ENCODE measurements around the gene PRKX. TPM values are rescaled to one million over a fixed set of nuclear protein-coding genes. Genes with fewer than 3 reads are reported as not detected.

PRKX gene
- total RNA-seq, 1 donor from 2014 or later = 17.1 TPM

GRCh38 chrX:3680459-3680858, 33.0 kb downstream of the PRKX start:
- Mint-ChIP-seq H3K36me3 (ENCODE audit: low read depth) (no peaks in the 10 kb centered on the region), H3K27ac (ENCODE audit: unreplicated experiment) (no peak overlapping the region), H3K4me3 (ENCODE audit: unreplicated experiment) (no peak overlapping the region), H3K27me3 (ENCODE audit: low read depth) (no peaks in the 10 kb centered on the region), H3K9me3 (ENCODE audit: low read depth) (no peaks in the 10 kb centered on the region), H3K4me1 (ENCODE audit: low read depth) (peaks cover 29% of the 10 kb centered on the region)
- no peak for TF ChIP-seq CTCF (IDR thresholded peaks at IDR 0.05)
- no peak for DNase-seq (ENCODE audit: low spot score)

- Mint-ChIP-seq H3K27me3 (ENCODE audit: low read depth) (no peaks in the 10 kb centered on the region), H3K27ac (ENCODE audit: unreplicated experiment) (no peak overlapping the region), H3K4me3 (ENCODE audit: unreplicated experiment) (no peak overlapping the region), H3K36me3 (ENCODE audit: low read depth) (no peaks in the 10 kb centered on the region), H3K9me3 (ENCODE audit: low read depth) (no peaks in the 10 kb centered on the region), H3K4me1 (ENCODE audit: low read depth) (peaks cover 29% of the 10 kb centered on the region)
- DNase-seq (ENCODE audit: low spot score) = no peak
- no peak for TF ChIP-seq CTCF (IDR thresholded peaks at IDR 0.05)
Observed at GRCh38 chrX:3679669-3680068, 33.8 kb downstream of the PRKX start.

GRCh38 chrX:3678328-3678727, 35.1 kb downstream of the PRKX start:
- H3K4me1 Mint-ChIP-seq (ENCODE audit: low read depth) = peaks cover 29% of the 10 kb centered on the region
- no peak for TF ChIP-seq CTCF (IDR thresholded peaks at IDR 0.05)
- H3K9me3 Mint-ChIP-seq (ENCODE audit: low read depth) = no peaks in the 10 kb centered on the region
- H3K36me3 Mint-ChIP-seq (ENCODE audit: low read depth) = peaks cover 9% of the 10 kb centered on the region
- H3K27ac Mint-ChIP-seq (ENCODE audit: unreplicated experiment) = peak overlapping the region; percentile 50
- no peak for DNase-seq (ENCODE audit: low spot score)
- H3K4me3 Mint-ChIP-seq (ENCODE audit: unreplicated experiment) = no peak overlapping the region
- no peaks in the 10 kb centered on the region for H3K27me3 Mint-ChIP-seq (ENCODE audit: low read depth)

- no peak for DNase-seq (ENCODE audit: low spot score)
Observed at GRCh38 chrX:3674881-3675280, 38.6 kb downstream of the PRKX start.

GRCh38 chrX:3669841-3670475, 43.5 kb downstream of the PRKX start:
- TF ChIP-seq CTCF (IDR thresholded peaks at IDR 0.05) = no peak
- no peaks in the 10 kb centered on the region for H3K27me3 Mint-ChIP-seq (ENCODE audit: low read depth)
- H3K9me3 Mint-ChIP-seq (ENCODE audit: low read depth) = no peaks in the 10 kb centered on the region
- peaks cover 4% of the 10 kb centered on the region for H3K4me1 Mint-ChIP-seq (ENCODE audit: low read depth)
- H3K36me3 Mint-ChIP-seq (ENCODE audit: low read depth) = peaks cover 33% of the 10 kb centered on the region
- no peak for DNase-seq (ENCODE audit: low spot score)
- no peak overlapping the region for H3K27ac Mint-ChIP-seq (ENCODE audit: unreplicated experiment)
- H3K4me3 Mint-ChIP-seq (ENCODE audit: unreplicated experiment) = no peak overlapping the region

More at GRCh38 chrX:3674881-3675280, 38.6 kb downstream of the PRKX start:
- Mint-ChIP-seq H3K4me3 (ENCODE audit: unreplicated experiment) (no peak overlapping the region), H3K27ac (ENCODE audit: unreplicated experiment) (no peak overlapping the region), H3K27me3 (ENCODE audit: low read depth) (no peaks in the 10 kb centered on the region), H3K4me1 (ENCODE audit: low read depth) (peaks cover 22% of the 10 kb centered on the region), H3K36me3 (ENCODE audit: low read depth) (peaks cover 21% of the 10 kb centered on the region), H3K9me3 (ENCODE audit: low read depth) (no peaks in the 10 kb centered on the region)
- TF ChIP-seq CTCF (IDR thresholded peaks at IDR 0.05) = no peak
